H9 (cell line): ENCODE data around the gene MAGT1. TPM values are rescaled to one million over a fixed set of nuclear protein-coding genes. Genes with fewer than 3 reads are reported as not detected.

Experiments used
- DNase-seq: peaks from one replicate; pipeline ENCODE4 v3.0.0-alpha.2; 2017
- H2AFZ ChIP-seq: one replicate; pipeline ENCODE4 v1.6.1; 2013; ENCODE audit warnings: mild to moderate bottlenecking, low read length, control low read depth, moderate library complexity
- H2AK5ac ChIP-seq: 2 replicates; pipeline ENCODE4 v1.6.1; 2013; ENCODE audit warnings: low read length, control low read depth, mixed read lengths; ENCODE audit not compliant: insufficient read length
- H2BK120ac ChIP-seq: one replicate; pipeline ENCODE4 v1.6.1; 2013; ENCODE audit warnings: low read depth, mild to moderate bottlenecking, low read length, control low read depth, inconsistent platforms; ENCODE audit not compliant: poor library complexity, severe bottlenecking
- H2BK12ac ChIP-seq: 2 replicates; pipeline ENCODE4 v1.6.1; 2013; ENCODE audit warnings: low read length, control low read depth, mixed read lengths, low read depth; ENCODE audit not compliant: insufficient read length
- H2BK15ac ChIP-seq: 2 replicates; pipeline ENCODE4 v1.6.1; 2013; ENCODE audit warnings: low read depth, low read length, control low read depth
- H2BK20ac ChIP-seq: one replicate; pipeline ENCODE4 v1.6.1; 2013; ENCODE audit warnings: low read depth, mild to moderate bottlenecking, low read length, control low read depth, inconsistent platforms; ENCODE audit not compliant: poor library complexity, severe bottlenecking
- H2BK5ac ChIP-seq: 2 replicates; pipeline ENCODE4 v1.6.1; 2013; ENCODE audit warnings: low read length, control low read depth, mixed read lengths; ENCODE audit not compliant: insufficient read length
- H3K14ac ChIP-seq: 2 replicates; pipeline ENCODE4 v1.6.1; 2013; ENCODE audit warnings: low read length, control low read depth; ENCODE audit not compliant: insufficient read depth
- H3K18ac ChIP-seq: 2 replicates; pipeline ENCODE4 v1.6.1; 2013; ENCODE audit warnings: low read depth, mild to moderate bottlenecking, mixed read lengths, low read length, control low read depth; ENCODE audit not compliant: insufficient read length
- H3K23ac ChIP-seq: 2 replicates; pipeline ENCODE4 v1.6.1; 2013; ENCODE audit warnings: low read length, control low read depth, mixed read lengths, low read depth; ENCODE audit not compliant: insufficient read length
- H3K23me2 ChIP-seq: 2 replicates; pipeline ENCODE4 v1.6.1; 2013; ENCODE audit warnings: low read depth, mild to moderate bottlenecking, mixed read lengths, low read length, control low read depth; ENCODE audit not compliant: insufficient read length, poor library complexity, severe bottlenecking
- H3K27ac ChIP-seq: 2 replicates; pipeline ENCODE4 v1.5.1; 2013; ENCODE audit warnings: low read length, control low read depth, mixed read lengths, low read depth; ENCODE audit not compliant: insufficient read length
- H3K27me3 ChIP-seq: 2 replicates; pipeline ENCODE4 v1.6.1; 2013; ENCODE audit warnings: low read length, control low read depth, inconsistent platforms; ENCODE audit not compliant: insufficient read depth
- H3K4ac ChIP-seq: 2 replicates; pipeline ENCODE4 v1.6.1; 2013; ENCODE audit warnings: low read depth, mild to moderate bottlenecking, control low read depth, inconsistent platforms, low read length, moderate library complexity
- H3K4me1 ChIP-seq: 2 replicates; pipeline ENCODE4 v1.6.1; 2013; ENCODE audit warnings: low read length, control low read depth, inconsistent platforms; ENCODE audit not compliant: insufficient read depth
- H3K4me2 ChIP-seq: 2 replicates; pipeline ENCODE4 v1.6.1; 2013; ENCODE audit warnings: low read length, control low read depth, mixed read lengths; ENCODE audit not compliant: insufficient read length, insufficient read depth
- H3K56ac ChIP-seq: 2 replicates; pipeline ENCODE4 v1.6.1; 2013; ENCODE audit warnings: low read depth, mild to moderate bottlenecking, mixed read lengths, low read length, control low read depth; ENCODE audit not compliant: insufficient read length
- H3K79me1 ChIP-seq: 2 replicates; pipeline ENCODE4 v1.6.1; 2013; ENCODE audit warnings: low read depth, mild to moderate bottlenecking, moderate library complexity, low read length, control low read depth, inconsistent platforms; ENCODE audit not compliant: insufficient read depth, poor library complexity, severe bottlenecking
- H3K79me2 ChIP-seq: 2 replicates; pipeline ENCODE4 v1.6.1; 2013; ENCODE audit warnings: low read length, control low read depth, inconsistent platforms; ENCODE audit not compliant: insufficient read depth
- H3K9ac ChIP-seq: 2 replicates; pipeline ENCODE4 v1.6.1; 2013; ENCODE audit warnings: low read length, control low read depth, mixed read lengths; ENCODE audit not compliant: insufficient read length; ENCODE audit errors: extremely low read depth
- H3K9me3 ChIP-seq: one replicate; pipeline ENCODE4 v1.6.1; 2013; ENCODE audit warnings: low read depth, low read length, inconsistent platforms; ENCODE audit not compliant: control insufficient read depth
- H3T11ph ChIP-seq: one replicate; pipeline ENCODE4 v1.6.1; 2013; ENCODE audit warnings: mild to moderate bottlenecking, low read length, control low read depth, inconsistent platforms
- H4K20me1 ChIP-seq: one replicate; pipeline ENCODE4 v1.6.1; 2013; ENCODE audit not compliant: control insufficient read depth, insufficient read length, insufficient read depth
- H4K5ac ChIP-seq: 2 replicates; pipeline ENCODE4 v1.6.1; 2013; ENCODE audit warnings: low read depth, mild to moderate bottlenecking, mixed read lengths, low read length, control low read depth; ENCODE audit not compliant: insufficient read length
- H4K8ac ChIP-seq: replicated peaks from 2 replicates; pipeline ENCODE4 v1.6.1; 2013; ENCODE audit warnings: low read length, control low read depth, mixed read lengths, low read depth; ENCODE audit not compliant: insufficient read length
- H4K91ac ChIP-seq: 2 replicates; pipeline ENCODE4 v1.6.1; 2013; ENCODE audit warnings: low read depth, mild to moderate bottlenecking, moderate library complexity, mixed read lengths, low read length, control low read depth; ENCODE audit not compliant: insufficient read length
- H3K27ac Mint-ChIP-seq, 3 experiments: 2 replicates in 2 of 3; 3 replicates in 1 of 3; pipeline ENCODE4 v1.8.0; 2020 to 2021; ENCODE audit warnings: mixed read lengths in 3 of 3, mild to moderate bottlenecking in 1 of 3, moderate library complexity in 1 of 3
- H3K27me3 Mint-ChIP-seq: 2 replicates; pipeline ENCODE4 v1.8.0; 2021; ENCODE audit warnings: low read depth, mild to moderate bottlenecking, moderate library complexity, mixed read lengths
- H3K36me3 Mint-ChIP-seq, 3 experiments: 2 replicates in 2 of 3; 3 replicates in 1 of 3; pipeline ENCODE4 v1.8.0; 2020 to 2021; ENCODE audit warnings: low read depth in 3 of 3, mixed read lengths in 3 of 3; ENCODE audit not compliant: insufficient read depth in 1 of 3
- H3K4me1 Mint-ChIP-seq, 2 experiments: 2 replicates each; pipeline ENCODE4 v1.8.0; 2020; ENCODE audit warnings: mixed read lengths in 2 of 2
- H3K4me3 Mint-ChIP-seq, 2 experiments: 2 replicates in 1 of 2; 3 replicates in 1 of 2; pipeline ENCODE4 v1.8.0; 2020 to 2021; ENCODE audit warnings: mild to moderate bottlenecking in 2 of 2, mixed read lengths in 2 of 2, moderate library complexity in 1 of 2
- H3K9me3 Mint-ChIP-seq, 2 experiments: 2 replicates in 1 of 2; 3 replicates in 1 of 2; pipeline ENCODE4 v1.8.0; 2020; ENCODE audit warnings: mild to moderate bottlenecking in 2 of 2, mixed read lengths in 2 of 2, moderate library complexity in 1 of 2
- CTCF ChIP-seq: fragments of 200-600 bp; sonication (generic); conservative IDR thresholded peaks from 3 replicates; pipeline ENCODE4 v1.8.0; 2021; ENCODE audit warnings: antibody characterized with exemption, mild to moderate bottlenecking
- WGBS: extraction: QIAGEN DNeasy Blood & Tissue Kit; methylation state at CpG from one replicate; pipeline ENCODE4 v1.1.7; 2013; ENCODE audit warnings: missing lambda C conversion rate, low lambda C conversion rate, mixed read lengths; ENCODE audit not compliant: insufficient read length; ENCODE audit errors: extremely low coverage; 5-methylcytosine and 5-hydroxymethylcytosine counted together
- total RNA-seq: library from RNA; stranded (reverse); gene quantifications from 2 replicates; pipeline ENCODE4 v1.2.1, GENCODE V29; 2021

The MAGT1 gene
- total RNA-seq, 1 experiment from 2014 or later: 42.8 TPM

DNA sequence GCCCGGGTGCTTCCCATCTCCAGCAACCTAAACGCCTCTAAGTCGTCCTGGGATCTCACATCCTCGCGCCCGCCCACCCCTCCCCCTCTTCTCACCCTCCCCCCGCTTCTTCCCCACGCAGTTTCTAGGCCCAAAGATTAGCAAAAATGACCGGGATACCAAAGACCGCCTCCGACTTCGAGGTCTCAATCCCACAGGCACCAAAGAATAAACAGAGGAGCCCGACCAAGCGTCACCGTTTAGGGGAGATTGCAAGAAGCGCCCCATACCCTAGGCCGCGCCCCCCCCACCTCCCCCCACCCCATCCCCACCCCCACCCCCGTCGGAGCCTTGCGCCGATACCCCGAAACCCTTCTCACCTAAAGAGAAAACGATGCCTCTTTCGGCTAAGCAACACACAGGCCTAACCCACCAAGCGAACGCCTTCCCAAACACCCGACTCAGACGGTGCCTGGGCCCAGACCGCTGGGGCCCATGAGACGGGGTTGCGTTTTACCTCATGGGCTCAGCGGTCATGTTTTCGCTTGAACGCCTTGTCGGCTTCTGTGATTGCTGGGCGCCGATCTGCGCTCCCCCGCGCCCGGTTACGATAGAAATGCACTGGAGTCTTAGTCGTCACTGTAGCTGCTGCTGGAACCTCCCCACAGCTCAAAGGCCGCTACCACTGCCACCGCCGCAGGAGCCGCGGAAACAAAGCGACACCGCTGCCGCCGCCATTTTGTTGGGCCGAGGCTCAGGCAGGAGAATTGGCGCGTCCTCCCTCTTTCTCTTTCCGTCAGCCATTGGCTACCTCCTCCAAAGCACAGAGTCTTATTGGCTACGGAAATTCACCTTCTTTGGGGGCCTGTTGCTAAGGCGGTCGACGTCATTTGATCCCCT, 109.5 kb downstream of the MAGT1 start, which contains the start of gene ATRX:
Gene ATRX (minus strand): TSS at position 731 of the 879 bp plus-strand sequence. CDS start 215 bp downstream, at position 516.
- H2BK15ac ChIP-seq: no peak within 1 kb of the TSS

More for the DNA sequence above, 109.5 kb downstream of the MAGT1 start, which contains the start of gene ATRX:
- H3K4me1 Mint-ChIP-seq: peaks cover 11 to 18% of the 10 kb centered on the region in 2 experiments
- H2BK120ac ChIP-seq: peak within 1 kb of the TSS; percentile 71
- H3T11ph ChIP-seq: peak within 1 kb of the TSS; percentile 90
- no peak within 1 kb of the TSS for H4K8ac ChIP-seq
- no peak within 1 kb of the TSS for H2BK20ac ChIP-seq
- H3K27ac Mint-ChIP-seq: peak within 1 kb of the TSS; percentile 100
- peak within 1 kb of the TSS; percentile 63 for H4K91ac ChIP-seq
- H4K5ac ChIP-seq: peak within 1 kb of the TSS; percentile 100
- peak; percentile 80 for DNase-seq
- peak within 1 kb of the TSS; percentile 77 for H3K4me2 ChIP-seq
- H3K56ac ChIP-seq: peak within 1 kb of the TSS; percentile 95
- H2BK5ac ChIP-seq: peak within 1 kb of the TSS; percentile 98
- H3K4me1 ChIP-seq: 0 out of 2 replicates have a peak, but pooled peaks cover 2% of the 10 kb centered on the region
- H3K27me3 ChIP-seq: no peaks in the 10 kb centered on the region
- no peaks in the 10 kb centered on the region for H4K20me1 ChIP-seq
- peaks cover 27% of the 10 kb centered on the region; the same call in 1 of the 2 replicates for H3K79me2 ChIP-seq
- WGBS: no CpG with 5 or more reads among the region's 61 CpGs
- no peak within 1 kb of the TSS for H3K23ac ChIP-seq
- no peak for TF ChIP-seq CTCF
- peak within 1 kb of the TSS; percentile 100 for H3K18ac ChIP-seq
- peak within 1 kb of the TSS; percentile 100 for H3K9ac ChIP-seq
- peak within 1 kb of the TSS; percentile 96 to 99 for H3K4me3 Mint-ChIP-seq
- no peak within 1 kb of the TSS for H2AFZ ChIP-seq
- peaks cover 4 to 10% (median 5%) of the 10 kb centered on the region in 3 experiments; a peak in 4 of 7 replicates for H3K36me3 Mint-ChIP-seq
- peaks cover 53 to 55% of the 10 kb centered on the region in 2 experiments for H3K9me3 Mint-ChIP-seq
- peak within 1 kb of the TSS; percentile 100 for H3K14ac ChIP-seq
- H3K4ac ChIP-seq: peak within 1 kb of the TSS; percentile 78; the same call in 1 of the 2 replicates
- peaks cover 19% of the 10 kb centered on the region for H3K9me3 ChIP-seq
- no peaks in the 10 kb centered on the region for H3K27me3 Mint-ChIP-seq
- H3K79me1 ChIP-seq: no peaks in the 10 kb centered on the region
- peak within 1 kb of the TSS; percentile 83 for H2AK5ac ChIP-seq
- peak within 1 kb of the TSS; percentile 92 for H2BK12ac ChIP-seq
- H3K27ac ChIP-seq: peak within 1 kb of the TSS; percentile 95
- H3K23me2 ChIP-seq: no peaks in the 10 kb centered on the region
